HG03060 (cell line): ENCODE data around the gene CIB4.

Experiments used
- ATAC-seq: cut with Tn5 transposase; IDR thresholded peaks from one replicate; pipeline ENCODE4 v1.9.1; 2021; ENCODE audit warnings: low read depth, moderate number of reproducible peaks; ENCODE audit not compliant: unreplicated experiment

CIB4 gene

GRCh38 chr2:26612034-26612433 lies 29.1 kb downstream of the CIB4 start:
- no peak for ATAC-seq

GRCh38 chr2:26610504-26611335 lies 30.4 kb downstream of the CIB4 start:
- no peak for ATAC-seq

GRCh38 chr2:26609839-26610277 lies 31.3 kb downstream of the CIB4 start:
- ATAC-seq = no peak

GRCh38 chr2:26609205-26609631 lies 31.9 kb downstream of the CIB4 start:
- no peak for ATAC-seq

GRCh38 chr2:26608557-26608956 lies 32.6 kb downstream of the CIB4 start:
- ATAC-seq = no peak

GRCh38 chr2:26607698-26608097 lies 33.5 kb downstream of the CIB4 start:
- ATAC-seq = no peak

- ATAC-seq = no peak
Observed at GRCh38 chr2:26606847-26607190, 34.3 kb downstream of the CIB4 start.

GRCh38 chr2:26605999-26606846 lies 34.9 kb downstream of the CIB4 start:
- no peak for ATAC-seq

GRCh38 chr2:26605195-26605998 lies 35.8 kb downstream of the CIB4 start:
- ATAC-seq = no peak

GRCh38 chr2:26602575-26602974 lies 38.6 kb downstream of the CIB4 start:
- no peak for ATAC-seq

- ATAC-seq = no peak
Observed at GRCh38 chr2:26599387-26599786, 41.8 kb downstream of the CIB4 start.

- no peak for ATAC-seq
Observed at GRCh38 chr2:26598996-26599373, 42.2 kb downstream of the CIB4 start.

- no peak for ATAC-seq
Observed at GRCh38 chr2:26598336-26598995, 42.7 kb downstream of the CIB4 start.

GRCh38 chr2:26597197-26597596 lies 44.0 kb downstream of the CIB4 start:
- no peak for ATAC-seq

- ATAC-seq = no peak
Observed at GRCh38 chr2:26595146-26595545, 46.0 kb downstream of the CIB4 start.

- ATAC-seq = no peak
Observed at GRCh38 chr2:26591619-26592505, 49.3 kb downstream of the CIB4 start.

GRCh38 chr2:26590980-26591618 lies 50.1 kb downstream of the CIB4 start:
- ATAC-seq = no peak

- ATAC-seq = no peak
Observed at GRCh38 chr2:26590508-26590907, 50.7 kb downstream of the CIB4 start.

- ATAC-seq = no peak
Observed at GRCh38 chr2:26588576-26588975, 52.6 kb downstream of the CIB4 start.
